ENCODE measurements around the gene GALK1. TPM values are rescaled to one million over a fixed set of nuclear protein-coding genes. Genes with fewer than 3 reads are reported as not detected.

The GALK1 gene
- polyA plus RNA-seq, 1 donor (not counting 4 experiments of a cell fraction or from before 2014, with no cell fraction given): 1.3 TPM

DNA sequence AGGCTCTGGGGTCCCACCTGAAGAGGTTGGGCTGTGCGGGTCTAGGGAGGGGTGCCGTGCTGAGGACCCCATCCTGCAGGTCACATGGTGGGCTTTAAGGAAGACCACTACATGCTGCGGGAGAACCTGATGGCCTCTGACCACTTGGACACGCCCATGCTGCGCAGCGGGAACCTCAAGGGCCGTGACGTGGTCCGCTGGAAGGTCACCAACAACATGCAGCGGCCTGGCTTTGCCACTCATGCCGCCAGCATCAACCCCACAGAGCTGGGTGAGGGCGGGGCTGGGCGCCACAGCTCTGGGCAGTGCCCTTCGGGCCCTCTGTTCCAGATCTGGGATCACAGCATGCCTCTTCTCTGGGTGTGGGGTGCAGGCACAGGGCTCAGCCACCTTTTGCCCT lies 25.2 kb downstream of the GALK1 start:
- Histone ChIP-seq H3K9me3 (ENCODE audit: control insufficient read depth, low read depth, low read length) (no peaks in the 10 kb centered on the region), H3K4me1 (ENCODE audit: control insufficient read depth, extremely low read depth, insufficient read depth, low read length) (no peaks in the 10 kb centered on the region), H3K9me1 (ENCODE audit: control insufficient read depth, extremely low read depth, insufficient read depth, low read length) (no peaks in the 10 kb centered on the region), H2AFZ (ENCODE audit: control insufficient read depth, low read length) (no peak overlapping the region), H3K27ac (ENCODE audit: control insufficient read depth, insufficient read depth, low read length) (no peak overlapping the region), H3K79me2 (ENCODE audit: control insufficient read depth, insufficient read depth, low read length) (peaks cover 67% of the 10 kb centered on the region), H4K20me1 (ENCODE audit: control insufficient read depth, extremely low read depth, insufficient read depth, low read length) (peaks cover 78% of the 10 kb centered on the region), H3K4me2 (ENCODE audit: control insufficient read depth, extremely low read depth, insufficient read depth, low read depth, low read length) (no peak overlapping the region), H3K4me3 (ENCODE audit: control insufficient read depth in 2 of 3, extremely low read depth in 1 of 3, insufficient read depth in 2 of 3, low read depth in 1 of 3, low read length in 3 of 3) (no peak overlapping the region), H3K36me3 (ENCODE audit: control insufficient read depth in 2 of 2, extremely low read depth in 1 of 2, insufficient read depth in 2 of 2, low read length in 2 of 2) (peaks cover 67 to 82% of the 10 kb centered on the region in 2 experiments), H3K9ac (ENCODE audit: control insufficient read depth, extremely low read depth, insufficient read depth, low read length) (no peak overlapping the region), H3K27me3 (ENCODE audit: control insufficient read depth, extremely low read depth, insufficient read depth, low read length) (no peaks in the 10 kb centered on the region)
- TF ChIP-seq, protein P1, sequence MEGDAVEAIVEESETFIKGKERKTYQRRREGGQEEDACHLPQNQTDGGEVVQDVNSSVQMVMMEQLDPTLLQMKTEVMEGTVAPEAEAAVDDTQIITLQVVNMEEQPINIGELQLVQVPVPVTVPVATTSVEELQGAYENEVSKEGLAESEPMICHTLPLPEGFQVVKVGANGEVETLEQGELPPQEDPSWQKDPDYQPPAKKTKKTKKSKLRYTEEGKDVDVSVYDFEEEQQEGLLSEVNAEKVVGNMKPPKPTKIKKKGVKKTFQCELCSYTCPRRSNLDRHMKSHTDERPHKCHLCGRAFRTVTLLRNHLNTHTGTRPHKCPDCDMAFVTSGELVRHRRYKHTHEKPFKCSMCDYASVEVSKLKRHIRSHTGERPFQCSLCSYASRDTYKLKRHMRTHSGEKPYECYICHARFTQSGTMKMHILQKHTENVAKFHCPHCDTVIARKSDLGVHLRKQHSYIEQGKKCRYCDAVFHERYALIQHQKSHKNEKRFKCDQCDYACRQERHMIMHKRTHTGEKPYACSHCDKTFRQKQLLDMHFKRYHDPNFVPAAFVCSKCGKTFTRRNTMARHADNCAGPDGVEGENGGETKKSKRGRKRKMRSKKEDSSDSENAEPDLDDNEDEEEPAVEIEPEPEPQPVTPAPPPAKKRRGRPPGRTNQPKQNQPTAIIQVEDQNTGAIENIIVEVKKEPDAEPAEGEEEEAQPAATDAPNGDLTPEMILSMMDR (optimal IDR thresholded peaks at IDR 0.05 in 1 of 3, IDR thresholded peaks at IDR 0.05 in 1 of 3, conservative IDR thresholded peaks at IDR 0.05 in 1 of 3; ENCODE audit: extremely low read depth in 1 of 3, insufficient read depth in 2 of 3, low read length in 3 of 3): no peak
- no peak for TF ChIP-seq EZH2 (IDR thresholded peaks at IDR 0.05; ENCODE audit: low read length)
- no peak for DNase-seq (ENCODE audit: low read depth, low spot score)
- dilution Hi-C loops (cut with MboI; ENCODE audit: extremely low pct_ligation_motif_present, low sequenced_read_pairs): no loop called here
- no peak for FAIRE-seq

- FAIRE-seq (no peak), DNase-seq (ENCODE audit: low read depth, low spot score) (no peak)
- Histone ChIP-seq H3K9ac (ENCODE audit: control insufficient read depth, extremely low read depth, insufficient read depth, low read length) (no peak overlapping the region), H3K79me2 (ENCODE audit: control insufficient read depth, insufficient read depth, low read length) (peaks cover 73% of the 10 kb centered on the region), H3K4me1 (ENCODE audit: control insufficient read depth, extremely low read depth, insufficient read depth, low read length) (no peaks in the 10 kb centered on the region), H3K27ac (ENCODE audit: control insufficient read depth, insufficient read depth, low read length) (no peak overlapping the region), H3K4me2 (ENCODE audit: control insufficient read depth, extremely low read depth, insufficient read depth, low read depth, low read length) (no peak overlapping the region), H3K36me3 (ENCODE audit: control insufficient read depth in 2 of 2, extremely low read depth in 1 of 2, insufficient read depth in 2 of 2, low read length in 2 of 2) (peaks cover 68 to 82% of the 10 kb centered on the region in 2 experiments), H3K9me1 (ENCODE audit: control insufficient read depth, extremely low read depth, insufficient read depth, low read length) (no peaks in the 10 kb centered on the region), H4K20me1 (ENCODE audit: control insufficient read depth, extremely low read depth, insufficient read depth, low read length) (peaks cover 84% of the 10 kb centered on the region), H3K9me3 (ENCODE audit: control insufficient read depth, low read depth, low read length) (no peaks in the 10 kb centered on the region), H2AFZ (ENCODE audit: control insufficient read depth, low read length) (no peak overlapping the region), H3K27me3 (ENCODE audit: control insufficient read depth, extremely low read depth, insufficient read depth, low read length) (no peaks in the 10 kb centered on the region), H3K4me3 (ENCODE audit: control insufficient read depth in 2 of 3, extremely low read depth in 1 of 3, insufficient read depth in 2 of 3, low read depth in 1 of 3, low read length in 3 of 3) (no peak overlapping the region)
- dilution Hi-C loops (cut with MboI; ENCODE audit: extremely low pct_ligation_motif_present, low sequenced_read_pairs): no loop called here
- no peak for TF ChIP-seq EZH2 (IDR thresholded peaks at IDR 0.05; ENCODE audit: low read length)
- TF ChIP-seq, protein P1 (optimal IDR thresholded peaks at IDR 0.05 in 1 of 3, IDR thresholded peaks at IDR 0.05 in 1 of 3, conservative IDR thresholded peaks at IDR 0.05 in 1 of 3; ENCODE audit: extremely low read depth in 1 of 3, insufficient read depth in 2 of 3, low read length in 3 of 3): no peak
Observed at GRCh38 chr17:75739174-75739573, 25.8 kb downstream of the GALK1 start.
